Lung (tissue), 12 donors: ENCODE results near the gene AWAT2. TPM values are rescaled to one million over a fixed set of nuclear protein-coding genes. Genes with fewer than 3 reads are reported as not detected.

Source experiments
- ATAC-seq: fragments of 200-7000 bp; cut with Tn5 transposase; one replicate; pipeline ENCODE4 v1.9.1; 2020; ENCODE audit warnings: moderate number of reproducible peaks; ENCODE audit not compliant: insufficient read depth, low FRiP score
- DNase-seq, 3 donors: peaks; one replicate each; pipeline ENCODE4 v3.0.0-alpha.2; 2013 to 2017
- H3K27ac ChIP-seq, 2 donors: one replicate each; pipeline ENCODE4 v1.5.1; 2013; ENCODE audit warnings: mild to moderate bottlenecking in 2 of 2, moderate library complexity in 2 of 2, control low read depth in 1 of 2, inconsistent platforms in 1 of 2, low read depth in 1 of 2, low read length in 1 of 2
- H3K27me3 ChIP-seq, 3 donors: one replicate each; pipeline ENCODE4 v1.5.1; 2013; ENCODE audit warnings: low read length in 2 of 3; ENCODE audit not compliant: control insufficient read depth in 3 of 3, insufficient read depth in 3 of 3
- H3K36me3 ChIP-seq, 4 donors: one replicate each; pipeline ENCODE4 v1.5.1; 2013; ENCODE audit warnings: low read length in 4 of 4, mild to moderate bottlenecking in 1 of 4, moderate library complexity in 1 of 4; ENCODE audit not compliant: control insufficient read depth in 4 of 4, insufficient read depth in 4 of 4
- H3K4me1 ChIP-seq, 5 donors: one replicate each; pipeline ENCODE4 v1.5.1; 2013; ENCODE audit warnings: low read length in 5 of 5, mild to moderate bottlenecking in 2 of 5, moderate library complexity in 1 of 5; ENCODE audit not compliant: control insufficient read depth in 5 of 5, insufficient read depth in 5 of 5
- H3K4me3 ChIP-seq: one replicate; pipeline ENCODE4 v1.5.1; 2013; ENCODE audit warnings: mild to moderate bottlenecking, control low read depth, moderate library complexity
- H3K9ac ChIP-seq, 2 donors: one replicate each; pipeline ENCODE4 v1.5.1; 2013; ENCODE audit warnings: low read length in 2 of 2, control low read depth in 1 of 2; ENCODE audit not compliant: insufficient read depth in 1 of 2
- H3K9me3 ChIP-seq, 4 donors: one replicate each; pipeline ENCODE4 v1.5.1; 2013; ENCODE audit warnings: low read length in 3 of 4, mild to moderate bottlenecking in 1 of 4, moderate library complexity in 1 of 4; ENCODE audit not compliant: control insufficient read depth in 4 of 4, insufficient read depth in 3 of 4
- WGBS, 2 donors: extraction: QIAGEN DNeasy Blood & Tissue Kit; methylation state at CpG; one replicate each; pipeline ENCODE4 v1.1.7; 2013; 5-methylcytosine and 5-hydroxymethylcytosine counted together
- polyA plus RNA-seq, 2 donors: library from polyadenylated mRNA; stranded (reverse); fragments of 200-250 nt; gene quantifications; one replicate each; pipeline ENCODE4 v1.2.1, GENCODE V29; 2013
- total RNA-seq, 2 donors: library from RNA; depleted of rRNA in 1 of 2; stranded (reverse); fragments of >200 nt in 1 of 2; gene quantifications; one replicate each; pipeline ENCODE4 v1.2.1, GENCODE V29; 2014 to 2021
- TF ChIP-seq, protein P1 (sequence below): IDR thresholded peaks from 2 replicates; pipeline ENCODE4 v1.5.1; 2012; ENCODE audit warnings: mild to moderate bottlenecking; ENCODE audit errors: control extremely low read depth, extremely low read depth
- donor health status: control.
- donor health status: control.
- donor health status: Bipolar disorder and iron deficiency.
- donor health status: healthy.
- donor health status: DM: yes; HTN: yes; CAD: no.

Gene AWAT2
- total and polyA plus RNA-seq, 4 donors: 0.07 TPM; not detected in 3

DNA sequence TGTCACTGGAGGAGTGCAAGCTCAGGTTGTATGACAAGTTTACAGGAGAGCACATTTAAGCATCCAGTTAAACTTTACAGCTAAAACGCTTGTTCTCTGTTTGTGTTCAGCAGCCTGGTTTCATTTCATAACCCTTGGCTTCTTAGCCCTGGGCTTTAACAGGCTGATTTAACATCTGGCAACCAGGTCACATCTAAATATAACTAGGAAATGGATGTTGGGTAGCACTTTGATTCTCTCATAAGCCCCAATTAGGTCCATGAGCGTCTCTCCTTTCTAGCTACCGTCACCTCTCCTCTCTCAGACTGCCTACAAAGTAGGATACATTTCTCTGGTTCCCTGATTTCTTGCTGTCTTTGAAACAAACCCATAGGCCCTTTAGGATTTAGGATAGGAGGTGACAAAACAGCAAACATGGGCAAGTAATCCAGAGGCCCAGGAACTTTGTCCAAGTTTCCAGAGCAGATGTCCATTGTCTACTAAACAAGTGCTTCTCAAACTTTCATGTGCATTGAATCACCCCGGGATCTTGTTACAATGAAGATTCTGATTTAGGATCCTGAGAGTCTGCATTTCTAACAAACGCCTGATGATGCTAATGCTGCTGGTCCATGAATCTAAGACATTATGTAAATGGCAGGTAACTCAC lies 35.0 kb upstream of the AWAT2 start:
- WGBS, 2 donors: 69 to 78% methylated on average over 5 of the region's 5 CpGs
- DNase-seq: no peak
- H3K36me3 ChIP-seq: no peaks in the 10 kb centered on the region
- H3K9ac ChIP-seq: no peak overlapping the region
- H3K27ac ChIP-seq: no peak overlapping the region
- peaks cover 0 to 18% (median 5%) of the 10 kb centered on the region in 3 donors for H3K27me3 ChIP-seq
- H3K9me3 ChIP-seq: no peaks in the 10 kb centered on the region
- no peak overlapping the region for H3K4me3 ChIP-seq
- peaks cover 0 to 9% (median 4%) of the 10 kb centered on the region in 5 donors for H3K4me1 ChIP-seq
- no peak for ATAC-seq
- TF ChIP-seq, protein P1, sequence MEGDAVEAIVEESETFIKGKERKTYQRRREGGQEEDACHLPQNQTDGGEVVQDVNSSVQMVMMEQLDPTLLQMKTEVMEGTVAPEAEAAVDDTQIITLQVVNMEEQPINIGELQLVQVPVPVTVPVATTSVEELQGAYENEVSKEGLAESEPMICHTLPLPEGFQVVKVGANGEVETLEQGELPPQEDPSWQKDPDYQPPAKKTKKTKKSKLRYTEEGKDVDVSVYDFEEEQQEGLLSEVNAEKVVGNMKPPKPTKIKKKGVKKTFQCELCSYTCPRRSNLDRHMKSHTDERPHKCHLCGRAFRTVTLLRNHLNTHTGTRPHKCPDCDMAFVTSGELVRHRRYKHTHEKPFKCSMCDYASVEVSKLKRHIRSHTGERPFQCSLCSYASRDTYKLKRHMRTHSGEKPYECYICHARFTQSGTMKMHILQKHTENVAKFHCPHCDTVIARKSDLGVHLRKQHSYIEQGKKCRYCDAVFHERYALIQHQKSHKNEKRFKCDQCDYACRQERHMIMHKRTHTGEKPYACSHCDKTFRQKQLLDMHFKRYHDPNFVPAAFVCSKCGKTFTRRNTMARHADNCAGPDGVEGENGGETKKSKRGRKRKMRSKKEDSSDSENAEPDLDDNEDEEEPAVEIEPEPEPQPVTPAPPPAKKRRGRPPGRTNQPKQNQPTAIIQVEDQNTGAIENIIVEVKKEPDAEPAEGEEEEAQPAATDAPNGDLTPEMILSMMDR: no peak

DNA sequence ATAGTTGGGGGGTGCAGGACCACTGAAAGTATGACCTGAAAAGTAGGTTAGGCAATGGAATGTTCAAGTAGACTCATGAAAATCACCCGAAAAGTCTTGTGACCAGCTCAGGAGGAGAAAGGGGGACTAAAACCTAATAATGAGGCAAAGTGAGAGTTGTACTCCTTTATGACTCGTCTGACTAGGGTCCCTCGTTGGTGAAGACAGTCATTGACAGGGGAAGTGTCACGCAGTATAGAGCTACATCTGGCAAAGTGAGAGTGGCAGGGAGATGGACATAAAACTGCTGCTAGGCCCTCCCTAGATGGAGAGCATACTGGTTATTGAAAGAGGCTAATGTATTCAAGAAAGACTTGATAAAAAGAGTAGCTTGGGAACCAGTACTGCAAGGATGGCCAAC lies 33.0 kb upstream of the AWAT2 start:
- H3K36me3 ChIP-seq: no peaks in the 10 kb centered on the region
- H3K4me3 ChIP-seq: no peak overlapping the region
- no peak for DNase-seq
- TF ChIP-seq, protein P1: no peak
- H3K9ac ChIP-seq: no peak overlapping the region
- peaks cover 0 to 4% (median 0%) of the 10 kb centered on the region in 5 donors for H3K4me1 ChIP-seq
- no peak for ATAC-seq
- 54 to 66% methylated on average over 4 of the region's 4 CpGs for WGBS, 2 donors
- H3K27ac ChIP-seq: no peak overlapping the region
- no peaks in the 10 kb centered on the region for H3K9me3 ChIP-seq
- peaks cover 0 to 22% (median 5%) of the 10 kb centered on the region in 3 donors for H3K27me3 ChIP-seq

DNA sequence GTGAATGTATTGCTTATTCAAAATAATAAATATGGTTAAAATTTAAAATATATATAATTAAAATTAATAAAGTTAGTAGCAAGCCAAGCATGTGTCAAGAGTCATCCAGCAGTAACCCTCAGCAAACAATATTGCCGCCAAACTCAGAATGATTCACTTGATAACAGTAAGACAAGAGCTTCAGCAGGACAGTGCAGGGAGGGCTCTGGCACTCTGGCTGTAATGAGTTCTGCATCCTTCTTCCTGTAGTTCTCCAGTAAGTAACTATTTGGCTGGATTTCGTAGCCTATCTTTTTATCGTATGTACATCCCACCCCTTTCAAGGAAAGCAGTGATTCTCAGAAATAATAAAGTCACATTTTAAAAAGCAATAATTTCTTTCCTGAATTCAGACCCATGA lies 30.1 kb upstream of the AWAT2 start:
- Histone ChIP-seq H3K9ac (no peak overlapping the region), H3K36me3 (no peaks in the 10 kb centered on the region), H3K9me3 (peaks cover 0 to 4% (median 0%) of the 10 kb centered on the region in 4 donors), H3K27me3 (peaks cover 2 to 26% (median 7%) of the 10 kb centered on the region in 3 donors), H3K4me1 (no peaks in the 10 kb centered on the region), H3K27ac (no peak overlapping the region), H3K4me3 (no peak overlapping the region)
- WGBS, 2 donors: 68 to 85% methylated on average over 3 of the region's 3 CpGs
- TF ChIP-seq, protein P1: no peak
- DNase-seq (no peak), ATAC-seq (no peak)
